ENCODE results near the gene DNAH2. TPM values are rescaled to one million over a fixed set of nuclear protein-coding genes. Genes with fewer than 3 reads are reported as not detected.

Gene DNAH2
- polyA plus RNA-seq, 1 of the 3 experiments (the other 2 are of a cell fraction) = 0.13 TPM

DNA sequence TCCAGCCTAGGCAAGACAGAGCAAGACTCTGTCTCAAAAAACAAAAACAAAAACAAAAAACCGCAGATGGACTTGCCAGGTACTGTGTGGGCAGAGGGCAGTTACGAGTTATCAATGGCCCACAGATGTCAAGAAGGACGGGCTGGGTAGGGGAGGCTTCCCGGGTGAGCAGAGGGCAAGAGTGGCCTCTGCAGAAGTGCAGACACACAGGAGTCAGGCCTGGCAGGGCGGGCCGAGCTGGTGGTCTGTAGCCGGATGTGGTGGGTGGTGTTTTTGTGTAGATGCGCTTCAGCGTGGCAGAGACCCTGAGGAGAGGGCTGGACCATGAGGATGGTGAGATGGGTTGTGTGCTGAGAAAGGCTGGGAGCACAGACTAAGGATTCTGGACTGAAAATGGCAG lies 71.6 kb downstream of the DNAH2 start:
- WGBS (ENCODE audit: low lambda C conversion rate) = 75% methylated on average over 9 of the region's 9 CpGs

More for the DNA sequence above, 71.6 kb downstream of the DNAH2 start:
- Histone ChIP-seq H3K27me3 (ENCODE audit: insufficient read depth) (no peaks in the 10 kb centered on the region), H3K9me2 (no peaks in the 10 kb centered on the region), H3F3A (replicated peaks; ENCODE audit: insufficient read depth) (no peaks in the 10 kb centered on the region), H3K9me3 (no peaks in the 10 kb centered on the region), H3K79me2 (ENCODE audit: insufficient read depth) (no peaks in the 10 kb centered on the region), H3K9ac (no peak overlapping the region), H3K4me2 (no peak overlapping the region), H3K4me1 (ENCODE audit: control insufficient read depth in 1 of 2, insufficient read depth in 2 of 2, low read depth in 1 of 2, low read length in 1 of 2) (no peaks in the 10 kb centered on the region), H3K27ac (ENCODE audit: low read depth in 2 of 2, low read length in 1 of 2) (no peak overlapping the region), H4K20me1 (ENCODE audit: insufficient read depth) (no peaks in the 10 kb centered on the region), H3K4me3 (ENCODE audit: low read depth in 2 of 2, low read length in 1 of 2) (no peak overlapping the region), H3K36me3 (replicated peaks in 1 of 2; ENCODE audit: control insufficient read depth in 1 of 2, insufficient read depth in 2 of 2, low read length in 1 of 2) (no peaks in the 10 kb centered on the region), H2AFZ (ENCODE audit: low read depth) (no peak overlapping the region)
- TF ChIP-seq EP300 (IDR thresholded peaks at IDR 0.05; ENCODE audit: borderline replicate concordance in 1 of 2, low read depth in 1 of 2, low read length in 1 of 2) (no peak), FOXJ3 (CRISPR knock-in tag; IDR thresholded peaks at IDR 0.05) (no peak), RAD21 (IDR thresholded peaks at IDR 0.05; ENCODE audit: low read length) (no peak), TAF1 (IDR thresholded peaks at IDR 0.05; ENCODE audit: borderline replicate concordance, low read depth, low read length) (no peak), MEF2A (IDR thresholded peaks at IDR 0.05; ENCODE audit: borderline replicate concordance, low read depth) (no peak), YY1 (IDR thresholded peaks at IDR 0.05; ENCODE audit: low read depth) (no peak), CHD2 (IDR thresholded peaks at IDR 0.05; ENCODE audit: low read length, partially characterized antibody) (no peak), CTCF (IDR thresholded peaks at IDR 0.05) (no peak), USF2 (IDR thresholded peaks at IDR 0.05; ENCODE audit: borderline replicate concordance, low read depth, low read length) (no peak), FOXM1 (IDR thresholded peaks at IDR 0.05; ENCODE audit: low read depth) (no peak), POLR2AphosphoS5 (IDR thresholded peaks at IDR 0.05; ENCODE audit: low read depth, low read length) (no peak), IRF3 (IDR thresholded peaks at IDR 0.05; ENCODE audit: low read depth, low read length) (no peak), REST (IDR thresholded peaks at IDR 0.05; ENCODE audit: low read depth, low read length) (no peak), SMC3 (IDR thresholded peaks at IDR 0.05; ENCODE audit: low read depth, low read length) (no peak), TEAD4 (IDR thresholded peaks at IDR 0.05; ENCODE audit: borderline replicate concordance, insufficient read depth) (no peak), ELF1 (IDR thresholded peaks at IDR 0.05) (no peak)
- POLR2A ChIA-PET = no interaction called here
- CTCF ChIA-PET = no interaction called here
- no peak for DNase-seq

Data from SK-N-SH (cell line).